GM19193 (cell line): ENCODE measurements around the gene SLC34A1.

ENCODE experiments used
- POLR2A ChIP-seq: IDR thresholded peaks from 4 replicates; pipeline ENCODE4 v1.6.1; 2011; ENCODE audit not compliant: insufficient read depth, insufficient read length; ENCODE audit errors: extremely low read depth

Gene SLC34A1

GRCh38 chr5:177371120-177372033 is 12.9 kb upstream of the SLC34A1 start:
- TF ChIP-seq POLR2A: no peak

- TF ChIP-seq POLR2A: no peak
Observed at GRCh38 chr5:177372034-177372896, 12.0 kb upstream of the SLC34A1 start.

GRCh38 chr5:177372910-177373309 is 11.3 kb upstream of the SLC34A1 start:
- TF ChIP-seq POLR2A: no peak

- TF ChIP-seq POLR2A: no peak
Observed at GRCh38 chr5:177373806-177374205, 10.4 kb upstream of the SLC34A1 start.

- TF ChIP-seq POLR2A: no peak
Observed at GRCh38 chr5:177374211-177374610, 10.0 kb upstream of the SLC34A1 start.

GRCh38 chr5:177376107-177376506 is 8.1 kb upstream of the SLC34A1 start:
- no peak for TF ChIP-seq POLR2A

- TF ChIP-seq POLR2A: no peak
Observed at GRCh38 chr5:177377851-177378776, 6.1 kb upstream of the SLC34A1 start.

GRCh38 chr5:177378884-177379883 is 5.0 kb upstream of the SLC34A1 start:
- peak; percentile 43 for TF ChIP-seq POLR2A

- TF ChIP-seq POLR2A: no peak
Observed at GRCh38 chr5:177380805-177381126, 3.5 kb upstream of the SLC34A1 start.

GRCh38 chr5:177382423-177383029 is 1.7 kb upstream of the SLC34A1 start:
- no peak for TF ChIP-seq POLR2A

- no peak for TF ChIP-seq POLR2A
Observed at GRCh38 chr5:177383181-177383580, 1.1 kb upstream of the SLC34A1 start.

- no peak for TF ChIP-seq POLR2A
Observed at GRCh38 chr5:177385720-177386119, 1.5 kb downstream of the SLC34A1 start.

GRCh38 chr5:177386542-177386941 is 2.3 kb downstream of the SLC34A1 start:
- no peak for TF ChIP-seq POLR2A
